GM10266 (cell line): Measurements from ENCODE around the gene CCDC196.

Source experiments
- DNase-seq: peaks from one replicate; pipeline ENCODE4 v3.0.0; 2012; ENCODE audit errors: extremely low spot score
- CTCF ChIP-seq: IDR thresholded peaks from 2 replicates; pipeline ENCODE4 v1.5.1; 2012; ENCODE audit warnings: mild to moderate bottlenecking, low read depth; ENCODE audit not compliant: control insufficient read depth, insufficient read depth; ENCODE audit errors: missing control alignments

Gene CCDC196

GRCh38 chr14:66476964-66477363, 9.2 kb upstream of the CCDC196 start:
- DNase-seq: no peak
- TF ChIP-seq CTCF: no peak

- no peak for DNase-seq
- TF ChIP-seq CTCF: no peak
Observed at GRCh38 chr14:66477567-66477966, 8.6 kb upstream of the CCDC196 start.

GRCh38 chr14:66482873-66483272, 3.3 kb upstream of the CCDC196 start:
- no peak for DNase-seq
- TF ChIP-seq CTCF: no peak

GRCh38 chr14:66483322-66483721, 2.8 kb upstream of the CCDC196 start:
- DNase-seq: no peak
- TF ChIP-seq CTCF: no peak

- DNase-seq: no peak
- no peak for TF ChIP-seq CTCF
Observed at GRCh38 chr14:66485029-66485428, 1.1 kb upstream of the CCDC196 start.

- TF ChIP-seq CTCF: no peak
- DNase-seq: no peak
Observed at GRCh38 chr14:66487164-66487563, 993 bp downstream of the CCDC196 start.

GRCh38 chr14:66490143-66491111, 4.3 kb downstream of the CCDC196 start:
- no peak for TF ChIP-seq CTCF
- DNase-seq: no peak
